Mesendoderm (in vitro differentiated cells): ENCODE results near the gene KCNJ5.

Experiments
- DNase-seq: peaks from one replicate; pipeline ENCODE4 v3.0.0; 2013
- H2AK5ac ChIP-seq: 2 replicates; pipeline ENCODE4 v1.6.1; 2013; ENCODE audit warnings: low read length, inconsistent platforms
- H2BK120ac ChIP-seq: 2 replicates; pipeline ENCODE4 v1.6.1; 2013; ENCODE audit warnings: low read depth, mild to moderate bottlenecking, low read length, moderate library complexity, mixed read lengths
- H2BK15ac ChIP-seq: replicated peaks from 2 replicates; pipeline ENCODE4 v1.6.1; 2013; ENCODE audit warnings: low read depth, mild to moderate bottlenecking, moderate library complexity
- H2BK5ac ChIP-seq: 2 replicates; pipeline ENCODE4 v1.6.1; 2013; ENCODE audit warnings: low read length, inconsistent platforms
- H3K18ac ChIP-seq: 2 replicates; pipeline ENCODE4 v1.6.1; 2013; ENCODE audit warnings: mild to moderate bottlenecking, low read length, mixed read lengths
- H3K23ac ChIP-seq: one replicate; pipeline ENCODE4 v1.6.1; 2013; ENCODE audit warnings: low read length
- H3K27ac ChIP-seq: 2 replicates; pipeline ENCODE4 v1.5.1; 2013; ENCODE audit warnings: low read depth, mild to moderate bottlenecking, inconsistent platforms, low read length, moderate library complexity
- H3K27me3 ChIP-seq: 2 replicates; pipeline ENCODE4 v1.6.1; 2013; ENCODE audit warnings: low read length, control low read depth, mild to moderate bottlenecking, inconsistent platforms; ENCODE audit not compliant: insufficient read depth, poor library complexity
- H3K36me3 ChIP-seq: 2 replicates; pipeline ENCODE4 v1.6.1; 2013; ENCODE audit warnings: low read length, inconsistent platforms; ENCODE audit not compliant: control insufficient read depth, insufficient read depth
- H3K4ac ChIP-seq: one replicate; pipeline ENCODE4 v1.6.1; 2013; ENCODE audit warnings: low read depth, mild to moderate bottlenecking, low read length, moderate library complexity
- H3K4me1 ChIP-seq: 2 replicates; pipeline ENCODE4 v1.6.1; 2013; ENCODE audit warnings: low read depth, low read length, inconsistent platforms; ENCODE audit not compliant: control insufficient read depth
- H3K4me2 ChIP-seq: 2 replicates; pipeline ENCODE4 v1.6.1; 2013; ENCODE audit warnings: low read length
- H3K4me3 ChIP-seq: 2 replicates; pipeline ENCODE4 v1.5.1; 2013; ENCODE audit warnings: mild to moderate bottlenecking, low read length
- H3K56ac ChIP-seq: one replicate; pipeline ENCODE4 v1.6.1; 2013; ENCODE audit warnings: low read length
- H3K79me1 ChIP-seq: 2 replicates; pipeline ENCODE4 v1.6.1; 2013; ENCODE audit warnings: low read length, inconsistent platforms
- H3K79me2 ChIP-seq: 2 replicates; pipeline ENCODE4 v1.6.1; 2013; ENCODE audit warnings: mild to moderate bottlenecking, low read length; ENCODE audit not compliant: control insufficient read depth, insufficient read depth
- H3K9ac ChIP-seq: 2 replicates; pipeline ENCODE4 v1.6.1; 2013; ENCODE audit warnings: low read length, inconsistent platforms
- H4K5ac ChIP-seq: one replicate; pipeline ENCODE4 v1.6.1; 2013; ENCODE audit warnings: low read length
- H4K8ac ChIP-seq: one replicate; pipeline ENCODE4 v1.6.1; 2013; ENCODE audit warnings: low read depth, mild to moderate bottlenecking, control low read depth, low read length, moderate library complexity
- WGBS: extraction: QIAGEN DNeasy Blood & Tissue Kit; methylation state at CpG from one replicate; pipeline ENCODE4 v1.1.7; 2013; ENCODE audit warnings: low lambda C conversion rate, missing lambda C conversion rate; ENCODE audit not compliant: insufficient coverage; ENCODE audit errors: extremely low coverage; 5-methylcytosine and 5-hydroxymethylcytosine counted together

Gene KCNJ5

GRCh38 chr11:128943428-128943976, 52.3 kb downstream of the KCNJ5 start:
- WGBS, result no CpG with 5 or more reads among the region's 16 CpGs

GRCh38 chr11:128946648-128947047, 55.5 kb downstream of the KCNJ5 start:
- DNase-seq, result no peak
- Histone ChIP-seq H2BK120ac (no peak overlapping the region), H3K56ac (no peak overlapping the region), H3K79me1 (no peaks in the 10 kb centered on the region), H3K27me3 (no peaks in the 10 kb centered on the region), H3K4ac (no peak overlapping the region), H4K5ac (no peak overlapping the region), H3K36me3 (no peaks in the 10 kb centered on the region), H3K4me1 (no peaks in the 10 kb centered on the region), H3K4me2 (no peak overlapping the region), H2BK5ac (no peak overlapping the region), H3K79me2 (no peaks in the 10 kb centered on the region), H3K18ac (no peak overlapping the region), H2BK15ac (no peak overlapping the region), H3K4me3 (no peak overlapping the region), H3K27ac (no peak overlapping the region), H3K23ac (no peak overlapping the region), H4K8ac (no peak overlapping the region), H3K9ac (no peak overlapping the region), H2AK5ac (no peak overlapping the region)
- WGBS, result no CpG with 5 or more reads among the region's 2 CpGs

More at GRCh38 chr11:128943428-128943976, 52.3 kb downstream of the KCNJ5 start:
- Histone ChIP-seq H3K27me3 (no peaks in the 10 kb centered on the region), H3K4ac (no peak overlapping the region), H4K8ac (no peak overlapping the region), H2AK5ac (no peak overlapping the region), H3K4me2 (no peak overlapping the region), H3K4me3 (no peak overlapping the region), H3K4me1 (no peaks in the 10 kb centered on the region), H3K36me3 (no peaks in the 10 kb centered on the region), H2BK5ac (no peak overlapping the region), H3K18ac (no peak overlapping the region), H3K79me2 (no peaks in the 10 kb centered on the region), H3K27ac (no peak overlapping the region), H3K23ac (no peak overlapping the region), H4K5ac (no peak overlapping the region), H3K56ac (no peak overlapping the region), H3K9ac (no peak overlapping the region), H2BK120ac (no peak overlapping the region), H3K79me1 (no peaks in the 10 kb centered on the region), H2BK15ac (no peak overlapping the region)
- DNase-seq, result no peak

GRCh38 chr11:128947773-128948172, 56.6 kb downstream of the KCNJ5 start:
- Histone ChIP-seq H4K5ac (no peak overlapping the region), H3K36me3 (no peaks in the 10 kb centered on the region), H3K27me3 (no peaks in the 10 kb centered on the region), H3K79me2 (no peaks in the 10 kb centered on the region), H3K79me1 (no peaks in the 10 kb centered on the region), H3K4me3 (no peak overlapping the region), H3K18ac (no peak overlapping the region), H3K4me1 (no peaks in the 10 kb centered on the region), H3K27ac (no peak overlapping the region), H2BK5ac (no peak overlapping the region), H2AK5ac (no peak overlapping the region), H2BK120ac (no peak overlapping the region), H3K56ac (no peak overlapping the region), H3K23ac (no peak overlapping the region), H2BK15ac (no peak overlapping the region), H4K8ac (no peak overlapping the region), H3K9ac (no peak overlapping the region), H3K4me2 (no peak overlapping the region), H3K4ac (no peak overlapping the region)
- WGBS, result no CpG with 5 or more reads among the region's 2 CpGs
- DNase-seq, result no peak

- no peak overlapping the region for H2BK120ac ChIP-seq
- H3K9ac ChIP-seq, result no peak overlapping the region
- no peaks in the 10 kb centered on the region for H3K4me1 ChIP-seq
- H3K4me3 ChIP-seq, result no peak overlapping the region
- H3K79me1 ChIP-seq, result no peaks in the 10 kb centered on the region
- WGBS, result no CpG with 5 or more reads among the region's 3 CpGs
- peak; percentile 37 for DNase-seq
- no peak overlapping the region for H2BK5ac ChIP-seq
- H2BK15ac ChIP-seq, result no peak overlapping the region
- H3K4ac ChIP-seq, result no peak overlapping the region
- no peak overlapping the region for H4K5ac ChIP-seq
- no peak overlapping the region for H3K18ac ChIP-seq
- no peak overlapping the region for H3K4me2 ChIP-seq
- no peak overlapping the region for H3K23ac ChIP-seq
- no peaks in the 10 kb centered on the region for H3K27me3 ChIP-seq
- H3K79me2 ChIP-seq, result no peaks in the 10 kb centered on the region
- H3K36me3 ChIP-seq, result no peaks in the 10 kb centered on the region
- no peak overlapping the region for H3K56ac ChIP-seq
- H2AK5ac ChIP-seq, result no peak overlapping the region
- no peak overlapping the region for H4K8ac ChIP-seq
- H3K27ac ChIP-seq, result no peak overlapping the region
Observed at GRCh38 chr11:128948583-128948982, 57.4 kb downstream of the KCNJ5 start.

- no peak overlapping the region for H3K23ac ChIP-seq
- WGBS, result no CpG with 5 or more reads among the region's 13 CpGs
- no peak overlapping the region for H2BK120ac ChIP-seq
- no peak overlapping the region for H3K4me3 ChIP-seq
- no peak for DNase-seq
- H4K5ac ChIP-seq, result no peak overlapping the region
- H2AK5ac ChIP-seq, result no peak overlapping the region
- no peak overlapping the region for H3K4ac ChIP-seq
- H4K8ac ChIP-seq, result no peak overlapping the region
- no peak overlapping the region for H3K18ac ChIP-seq
- H2BK15ac ChIP-seq, result no peak overlapping the region
- H3K4me1 ChIP-seq, result no peaks in the 10 kb centered on the region
- H3K79me2 ChIP-seq, result no peaks in the 10 kb centered on the region
- no peak overlapping the region for H3K27ac ChIP-seq
- H3K36me3 ChIP-seq, result no peaks in the 10 kb centered on the region
- no peaks in the 10 kb centered on the region for H3K79me1 ChIP-seq
- no peak overlapping the region for H3K4me2 ChIP-seq
- H2BK5ac ChIP-seq, result no peak overlapping the region
- no peaks in the 10 kb centered on the region for H3K27me3 ChIP-seq
- H3K9ac ChIP-seq, result no peak overlapping the region
- no peak overlapping the region for H3K56ac ChIP-seq
Observed at GRCh38 chr11:128949791-128950454, 58.8 kb downstream of the KCNJ5 start.

GRCh38 chr11:128953151-128953550, 62.0 kb downstream of the KCNJ5 start:
- H3K18ac ChIP-seq, result no peak overlapping the region
- no peak overlapping the region for H4K8ac ChIP-seq
- H3K4me3 ChIP-seq, result no peak overlapping the region
- H4K5ac ChIP-seq, result no peak overlapping the region
- WGBS, result no CpG with 5 or more reads among the region's 16 CpGs
- no peak for DNase-seq
- H3K79me1 ChIP-seq, result no peaks in the 10 kb centered on the region
- H3K4me2 ChIP-seq, result no peak overlapping the region
- no peak overlapping the region for H3K23ac ChIP-seq
- H2BK5ac ChIP-seq, result no peak overlapping the region
- H3K79me2 ChIP-seq, result no peaks in the 10 kb centered on the region
- no peak overlapping the region for H3K56ac ChIP-seq
- no peak overlapping the region for H2BK15ac ChIP-seq
- no peak overlapping the region for H3K4ac ChIP-seq
- no peak overlapping the region for H3K27ac ChIP-seq
- H3K27me3 ChIP-seq, result no peaks in the 10 kb centered on the region
- H3K4me1 ChIP-seq, result no peaks in the 10 kb centered on the region
- H3K9ac ChIP-seq, result no peak overlapping the region
- H2AK5ac ChIP-seq, result no peak overlapping the region
- H3K36me3 ChIP-seq, result no peaks in the 10 kb centered on the region
- no peak overlapping the region for H2BK120ac ChIP-seq
